OCI-LY3 (cell line): ENCODE results near the gene UNKL.

ENCODE experiments used
- H2AFZ ChIP-seq: fragments of 200-600, 300-600 bp; shearing (Covaris generic); 2 replicates; pipeline ENCODE4 v1.6.0; 2014; ENCODE audit warnings: antibody characterized with exemption, low read depth, low read length
- H3K27ac ChIP-seq: fragments of 200-600, 300-600 bp; sonication (generic); 2 replicates; pipeline ENCODE4 v1.5.1; 2014; ENCODE audit warnings: mild to moderate bottlenecking, low read length, moderate library complexity, mixed read lengths
- H3K27me3 ChIP-seq: fragments of 200-600, 300-600 bp; sonication (generic); 2 replicates; pipeline ENCODE4 v1.6.1; 2014; ENCODE audit warnings: low read depth, low read length, mixed read lengths
- H3K36me3 ChIP-seq: fragments of 200-600, 300-600 bp; sonication (generic); replicated peaks from 2 replicates; pipeline ENCODE3; 2014; ENCODE audit warnings: low read depth, low read length, mixed read lengths
- H3K4me1 ChIP-seq: fragments of 300-600, 200-600 bp; sonication (generic); 2 replicates; pipeline ENCODE4 v1.6.1; 2014; ENCODE audit warnings: low read length, mixed read lengths
- H3K4me2 ChIP-seq: fragments of 200-600, 300-600 bp; sonication (generic); 2 replicates; pipeline ENCODE4 v1.6.1; 2014; ENCODE audit warnings: low read length, mixed read lengths
- H3K4me3 ChIP-seq: fragments of 300-600, 200-600 bp; sonication (generic); 2 replicates; pipeline ENCODE4 v1.5.1; 2014; ENCODE audit warnings: antibody characterized with exemption, mild to moderate bottlenecking, low read length, moderate library complexity
- H3K79me2 ChIP-seq: fragments of 300-600, 200-600 bp; shearing (Covaris generic); 2 replicates; pipeline ENCODE4 v1.6.1; 2014; ENCODE audit warnings: mild to moderate bottlenecking, low read length, mixed read lengths
- H3K9ac ChIP-seq: fragments of 300-600, 200-600 bp; shearing (Covaris generic); 2 replicates; pipeline ENCODE4 v1.6.0; 2014; ENCODE audit warnings: mild to moderate bottlenecking, low read length, moderate library complexity
- H3K9me3 ChIP-seq: fragments of 200-600, 300-600 bp; shearing (Covaris generic); 2 replicates; pipeline ENCODE4 v1.6.1; 2014; ENCODE audit warnings: low read length, mixed read lengths; ENCODE audit not compliant: insufficient read depth
- H4K20me1 ChIP-seq: fragments of 200-600, 300-600 bp; sonication (generic); 2 replicates; pipeline ENCODE4 v1.6.1; 2016; ENCODE audit warnings: low read length, mixed read lengths; ENCODE audit not compliant: insufficient read depth
- CTCF ChIP-seq: fragments of 200-600, 300-600 bp; sonication (generic); IDR thresholded peaks from 2 replicates; pipeline ENCODE4 v1.5.1; 2014; ENCODE audit warnings: antibody characterized with exemption, low read length, low read depth
- EZH2phosphoT487 ChIP-seq: fragments of 200-600 bp; shearing (Covaris generic); IDR thresholded peaks from 2 replicates; pipeline ENCODE4 v1.6.1; 2018; ENCODE audit warnings: antibody characterized with exemption, mixed run types, low read depth

Gene UNKL

DNA sequence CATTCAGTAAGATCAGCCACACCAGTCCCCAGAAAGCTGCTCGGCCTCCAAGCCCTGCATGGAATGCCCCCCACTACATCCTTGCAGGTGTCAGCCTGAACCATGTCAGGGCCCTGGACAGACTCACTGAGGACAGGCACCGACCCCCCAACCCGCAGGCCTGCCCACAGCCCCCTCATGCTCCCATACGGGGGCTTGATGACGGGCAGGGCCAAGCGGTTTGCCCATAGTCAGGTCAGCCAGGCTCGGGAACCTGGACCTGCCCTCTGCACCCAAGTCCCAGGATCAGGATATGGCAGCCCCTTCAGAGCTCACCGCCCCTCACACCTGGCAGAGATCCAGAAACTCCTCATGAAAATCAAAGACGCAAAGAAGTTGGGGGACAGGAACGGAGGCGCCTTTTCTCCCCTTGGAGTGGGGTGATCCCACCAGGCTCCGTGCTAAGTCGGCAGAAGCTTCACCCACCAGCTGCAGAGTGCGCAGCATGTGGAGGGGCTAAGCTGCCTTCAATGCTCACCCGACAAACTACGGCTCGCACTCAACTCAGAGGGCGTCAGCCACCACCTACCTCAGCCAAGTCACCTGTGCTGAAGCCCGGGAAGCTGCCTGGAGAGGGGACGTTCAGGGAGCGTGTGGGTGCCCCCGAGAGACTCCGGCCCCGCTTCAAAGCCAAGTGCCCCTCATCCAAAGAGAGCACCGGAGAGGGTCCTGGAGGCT, 36.3 kb downstream of the UNKL start:
- H3K27me3 ChIP-seq: no peaks in the 10 kb centered on the region
- peak overlapping the region; percentile 63 for H3K27ac ChIP-seq
- H3K36me3 ChIP-seq: peaks cover 14% of the 10 kb centered on the region
- H3K4me2 ChIP-seq: peak overlapping the region; percentile 93
- peaks cover 19% of the 10 kb centered on the region for H4K20me1 ChIP-seq
- no peak for TF ChIP-seq EZH2phosphoT487
- H3K9ac ChIP-seq: peak overlapping the region; percentile 86
- H3K9me3 ChIP-seq: no peaks in the 10 kb centered on the region
- no peak overlapping the region for H2AFZ ChIP-seq
- H3K4me3 ChIP-seq: peak overlapping the region; percentile 83
- peaks cover 55% of the 10 kb centered on the region for H3K79me2 ChIP-seq
- H3K4me1 ChIP-seq: peaks cover 17% of the 10 kb centered on the region

DNA sequence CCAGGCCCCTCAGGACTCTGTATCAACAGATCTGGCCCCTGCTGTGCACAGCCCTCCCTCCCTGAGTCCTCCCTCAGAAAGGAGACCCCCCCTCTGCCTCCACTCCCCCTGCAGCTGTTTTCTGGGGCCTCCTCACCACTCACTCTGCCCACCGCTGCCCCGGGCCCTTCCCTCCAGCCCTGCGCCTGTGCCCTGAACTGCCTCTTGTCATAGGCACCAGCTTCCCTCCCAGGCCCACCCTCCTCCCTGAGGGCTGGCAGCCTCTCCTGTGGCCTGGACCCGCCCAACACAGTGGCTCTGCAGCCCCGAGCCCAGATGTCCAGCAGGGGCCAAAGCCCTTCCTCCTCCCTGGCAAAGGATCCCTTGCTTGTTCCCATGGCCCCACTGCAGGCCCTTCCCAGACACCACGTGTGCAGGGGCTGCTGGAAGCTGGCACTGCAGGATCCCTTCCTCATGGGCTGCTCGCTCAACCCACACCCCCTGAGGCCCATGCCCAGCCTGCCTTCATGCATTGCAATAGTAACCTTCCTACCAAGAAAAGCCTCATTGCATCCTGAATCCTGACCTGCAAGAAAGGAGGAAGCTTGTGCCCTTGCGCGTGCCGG, 37.0 kb downstream of the UNKL start:
- Histone ChIP-seq H3K36me3 (peaks cover 14% of the 10 kb centered on the region), H3K4me2 (peak overlapping the region; percentile 93; the same call in 1 of the 2 replicates), H3K4me3 (peak overlapping the region; percentile 83; the same call in 1 of the 2 replicates), H3K4me1 (peaks cover 17% of the 10 kb centered on the region), H3K27me3 (no peaks in the 10 kb centered on the region), H4K20me1 (peaks cover 19% of the 10 kb centered on the region), H2AFZ (no peak overlapping the region), H3K27ac (no peak overlapping the region), H3K9me3 (no peaks in the 10 kb centered on the region), H3K79me2 (peaks cover 56% of the 10 kb centered on the region), H3K9ac (no peak overlapping the region)
- TF ChIP-seq CTCF (no peak), EZH2phosphoT487 (no peak)

DNA sequence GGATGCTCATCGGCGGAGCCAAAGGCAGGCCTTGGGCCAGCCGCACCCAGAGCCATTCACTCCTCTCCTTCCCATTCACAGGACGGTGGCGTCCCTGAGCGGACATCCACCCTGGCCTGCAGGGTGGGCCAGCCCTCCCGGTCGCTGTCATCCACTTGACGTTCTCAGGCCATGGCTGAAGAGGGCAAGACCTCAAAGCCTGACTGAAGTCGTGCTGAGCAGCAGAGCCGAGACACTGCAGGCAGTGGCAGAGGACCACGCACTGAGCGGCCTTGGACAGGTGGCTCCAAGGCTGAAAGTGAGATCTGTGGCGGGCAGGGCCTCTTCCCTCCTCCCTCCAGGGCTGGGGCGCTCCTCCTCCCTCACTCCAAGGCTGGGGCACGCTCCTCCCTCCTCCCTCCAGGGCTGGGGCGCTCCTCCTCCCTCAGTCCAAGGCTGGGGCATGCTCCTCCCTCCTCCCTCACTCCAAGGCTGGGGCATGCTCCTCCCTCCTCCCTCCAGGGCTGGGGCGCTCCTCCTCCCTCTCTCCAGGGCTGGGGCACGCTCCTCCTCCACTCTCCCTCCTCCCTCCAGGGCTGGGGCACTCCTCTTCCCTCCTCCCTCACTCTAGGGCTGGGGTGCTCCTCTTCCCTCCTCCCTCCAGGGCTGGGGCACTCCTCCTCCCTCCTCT, 38.6 kb downstream of the UNKL start:
- peaks cover 59% of the 10 kb centered on the region for H3K79me2 ChIP-seq
- no peak overlapping the region for H3K27ac ChIP-seq
- H2AFZ ChIP-seq: no peak overlapping the region
- peaks cover 17% of the 10 kb centered on the region for H3K4me1 ChIP-seq
- no peaks in the 10 kb centered on the region for H3K27me3 ChIP-seq
- H4K20me1 ChIP-seq: peaks cover 19% of the 10 kb centered on the region
- TF ChIP-seq EZH2phosphoT487 (no peak), CTCF (no peak)
- no peaks in the 10 kb centered on the region for H3K9me3 ChIP-seq
- peaks cover 17% of the 10 kb centered on the region for H3K36me3 ChIP-seq
- no peak overlapping the region for H3K9ac ChIP-seq
- H3K4me3 ChIP-seq: no peak overlapping the region
- H3K4me2 ChIP-seq: no peak overlapping the region

DNA sequence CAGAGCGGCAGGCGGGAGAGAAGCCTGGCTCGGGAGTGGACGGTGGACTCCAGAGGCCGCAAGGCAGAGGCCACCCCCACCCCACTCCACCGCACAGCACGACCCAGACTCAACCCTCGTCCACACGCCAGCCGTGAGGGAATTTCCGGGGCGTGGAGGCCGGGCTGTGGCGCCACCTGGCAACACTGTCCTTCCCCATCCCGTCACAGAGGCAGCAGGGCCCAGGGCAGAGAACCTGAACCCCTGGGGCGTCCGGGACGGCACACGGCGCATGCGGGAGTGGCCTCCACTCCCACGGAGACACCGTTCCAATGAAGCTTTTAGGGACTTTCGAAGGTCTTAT, 39.2 kb downstream of the UNKL start:
- no peak overlapping the region for H3K4me3 ChIP-seq
- no peak overlapping the region for H3K4me2 ChIP-seq
- H3K4me1 ChIP-seq: peaks cover 17% of the 10 kb centered on the region
- peaks cover 59% of the 10 kb centered on the region for H3K79me2 ChIP-seq
- no peaks in the 10 kb centered on the region for H3K27me3 ChIP-seq
- H3K9me3 ChIP-seq: no peaks in the 10 kb centered on the region
- no peak overlapping the region for H3K9ac ChIP-seq
- H2AFZ ChIP-seq: no peak overlapping the region
- no peak overlapping the region for H3K27ac ChIP-seq
- TF ChIP-seq EZH2phosphoT487 (no peak), CTCF (no peak)
- peaks cover 17% of the 10 kb centered on the region for H3K36me3 ChIP-seq
- peaks cover 19% of the 10 kb centered on the region for H4K20me1 ChIP-seq
